ENCODE data around the gene MYLIP.

DNA sequence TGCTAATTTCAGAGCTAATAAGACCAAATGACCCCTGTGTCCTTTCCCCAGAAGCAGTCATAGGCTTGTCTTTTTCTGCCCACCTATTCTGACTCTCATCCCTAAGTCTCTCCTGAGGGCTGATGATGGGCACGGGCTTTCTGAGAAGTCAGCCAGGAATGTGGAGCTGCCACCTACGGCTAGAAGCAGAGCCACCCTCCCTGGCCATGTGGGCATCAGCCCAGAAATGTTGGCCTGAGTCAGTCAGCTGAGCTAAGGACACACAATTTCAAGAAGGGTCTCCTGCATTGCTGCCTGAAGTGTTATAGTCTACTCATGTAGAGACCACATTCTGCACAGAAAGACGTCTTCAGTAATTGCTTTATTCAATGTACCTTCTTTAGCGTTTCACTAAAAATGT is 17.1 kb downstream of the MYLIP start:
- TF ChIP-seq, protein P1, sequence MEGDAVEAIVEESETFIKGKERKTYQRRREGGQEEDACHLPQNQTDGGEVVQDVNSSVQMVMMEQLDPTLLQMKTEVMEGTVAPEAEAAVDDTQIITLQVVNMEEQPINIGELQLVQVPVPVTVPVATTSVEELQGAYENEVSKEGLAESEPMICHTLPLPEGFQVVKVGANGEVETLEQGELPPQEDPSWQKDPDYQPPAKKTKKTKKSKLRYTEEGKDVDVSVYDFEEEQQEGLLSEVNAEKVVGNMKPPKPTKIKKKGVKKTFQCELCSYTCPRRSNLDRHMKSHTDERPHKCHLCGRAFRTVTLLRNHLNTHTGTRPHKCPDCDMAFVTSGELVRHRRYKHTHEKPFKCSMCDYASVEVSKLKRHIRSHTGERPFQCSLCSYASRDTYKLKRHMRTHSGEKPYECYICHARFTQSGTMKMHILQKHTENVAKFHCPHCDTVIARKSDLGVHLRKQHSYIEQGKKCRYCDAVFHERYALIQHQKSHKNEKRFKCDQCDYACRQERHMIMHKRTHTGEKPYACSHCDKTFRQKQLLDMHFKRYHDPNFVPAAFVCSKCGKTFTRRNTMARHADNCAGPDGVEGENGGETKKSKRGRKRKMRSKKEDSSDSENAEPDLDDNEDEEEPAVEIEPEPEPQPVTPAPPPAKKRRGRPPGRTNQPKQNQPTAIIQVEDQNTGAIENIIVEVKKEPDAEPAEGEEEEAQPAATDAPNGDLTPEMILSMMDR (IDR thresholded peaks at IDR 0.05): no peak
- TF ChIP-seq POLR2A (IDR thresholded peaks at IDR 0.05): no peak
